ENCODE data around the gene VSTM2L.

The VSTM2L gene

GRCh38 chr20:37879843-37880242 lies 23.1 kb upstream of the VSTM2L start:
- DNase-seq, result no peak

DNA sequence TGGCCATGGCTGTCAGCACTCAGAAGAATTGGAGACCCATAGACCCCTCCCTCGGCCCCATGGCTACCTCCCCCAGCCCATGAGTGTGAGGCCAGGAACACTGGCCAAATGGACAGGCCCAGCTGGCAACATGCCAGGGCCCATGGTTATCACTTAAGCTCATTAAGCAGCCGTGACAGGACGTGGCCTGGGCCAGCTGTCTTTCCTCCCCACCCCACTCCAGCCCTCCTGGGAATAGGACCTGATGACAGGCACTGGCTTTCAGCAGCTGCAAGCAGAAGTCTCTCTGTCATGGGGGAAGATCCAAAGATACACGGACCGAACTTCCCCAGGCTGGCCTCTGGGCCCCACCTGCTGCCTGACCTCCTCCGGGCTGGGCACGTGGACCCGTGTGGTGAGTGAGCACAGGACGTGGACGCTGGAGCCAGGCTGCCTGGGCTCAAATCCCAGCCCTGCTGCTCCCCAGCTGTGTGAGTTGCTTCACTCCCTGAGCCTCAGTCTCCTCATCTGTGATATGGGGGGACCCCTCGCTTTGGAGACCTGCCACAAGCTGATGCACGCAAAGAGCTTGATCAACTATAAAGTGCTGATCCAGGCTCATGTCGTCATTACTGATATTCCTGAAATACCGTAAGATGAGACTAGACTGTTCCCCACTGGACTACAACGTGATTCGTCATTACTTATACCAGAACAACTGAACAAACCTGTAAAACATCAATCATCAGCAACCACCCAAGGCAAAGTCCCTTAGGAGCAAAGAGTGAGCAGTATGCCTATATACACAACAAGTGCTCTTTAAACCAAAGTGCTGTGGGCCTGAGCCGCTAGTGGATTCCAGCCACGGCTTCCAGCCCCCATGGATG lies 22.0 kb upstream of the VSTM2L start:
- DNase-seq, result no peak

DNA sequence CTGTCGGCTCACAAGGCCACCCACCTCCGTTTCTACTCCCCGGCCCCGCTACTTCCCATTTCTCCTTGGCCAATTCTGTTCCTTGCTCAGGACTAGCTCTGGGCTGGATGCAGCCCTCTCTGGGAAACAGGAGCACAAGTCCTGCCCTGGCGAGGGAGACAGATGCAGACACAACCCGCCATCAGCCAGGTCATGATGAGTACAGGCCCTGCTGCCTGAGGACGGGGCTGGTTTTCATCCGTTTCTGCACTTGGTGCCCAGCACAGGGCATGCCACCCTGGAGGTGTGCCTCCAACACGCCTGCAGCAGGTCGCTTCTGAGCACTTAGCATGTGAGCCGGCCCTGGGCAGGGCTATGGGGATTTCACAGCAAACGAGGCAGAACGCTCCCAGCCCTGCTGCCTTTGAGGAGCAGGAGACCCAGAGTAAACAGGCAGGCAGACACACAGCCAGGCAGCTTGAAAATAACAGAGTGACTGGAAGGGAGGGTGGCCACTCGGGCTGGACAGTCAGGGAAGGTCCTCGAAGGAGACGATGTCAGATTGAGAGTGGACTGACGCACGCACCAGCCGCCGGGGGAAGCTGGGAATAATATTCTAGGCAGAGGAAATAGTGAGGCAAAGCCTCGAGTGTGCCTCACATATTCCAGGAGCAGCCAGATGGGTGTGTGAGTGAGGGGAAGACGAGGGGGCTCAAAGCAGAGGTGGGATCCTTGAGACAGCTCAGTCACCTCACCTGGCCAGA lies 21.2 kb upstream of the VSTM2L start:
- no peak for DNase-seq

DNA sequence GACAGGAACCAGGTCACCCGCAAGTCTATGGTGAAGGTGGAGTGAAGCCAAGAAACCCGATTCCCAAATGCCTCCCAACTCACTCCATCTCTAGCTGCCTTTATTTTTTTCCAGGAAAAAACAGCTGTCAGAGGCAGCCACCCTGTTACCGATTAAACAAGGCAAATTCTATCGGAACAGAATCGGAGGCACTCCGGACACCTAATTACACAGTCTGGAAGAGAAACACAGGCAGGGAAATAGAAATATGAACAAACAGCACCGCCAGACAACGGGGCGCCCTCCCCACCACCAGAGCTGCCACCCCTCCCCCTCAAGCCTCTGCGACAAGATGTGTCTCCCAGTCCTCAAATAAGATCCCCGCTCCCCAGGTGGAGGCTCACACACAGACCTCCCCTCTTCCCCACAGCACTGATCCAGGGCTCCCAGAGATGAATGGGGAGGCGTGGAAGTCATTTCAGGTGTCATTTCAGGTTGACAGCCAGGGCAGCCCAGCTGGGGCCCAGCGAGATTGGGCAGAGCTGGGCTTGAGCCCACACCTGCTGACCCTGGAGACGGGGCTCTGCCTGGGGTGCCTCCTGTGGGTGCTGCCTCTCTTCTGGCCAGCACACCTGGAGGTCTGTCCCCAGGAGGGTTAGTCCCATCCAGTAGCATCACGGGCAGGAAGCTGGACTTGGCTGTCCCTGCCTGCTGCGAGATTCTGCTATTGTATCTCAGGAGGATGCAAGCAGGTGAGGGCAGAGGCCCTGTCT lies 19.8 kb upstream of the VSTM2L start:
- DNase-seq, result no peak

- no peak for DNase-seq
Observed at GRCh38 chr20:37885042-37885441, 17.9 kb upstream of the VSTM2L start.

GRCh38 chr20:37885593-37886503 lies 17.1 kb upstream of the VSTM2L start:
- no peak for DNase-seq

DNA sequence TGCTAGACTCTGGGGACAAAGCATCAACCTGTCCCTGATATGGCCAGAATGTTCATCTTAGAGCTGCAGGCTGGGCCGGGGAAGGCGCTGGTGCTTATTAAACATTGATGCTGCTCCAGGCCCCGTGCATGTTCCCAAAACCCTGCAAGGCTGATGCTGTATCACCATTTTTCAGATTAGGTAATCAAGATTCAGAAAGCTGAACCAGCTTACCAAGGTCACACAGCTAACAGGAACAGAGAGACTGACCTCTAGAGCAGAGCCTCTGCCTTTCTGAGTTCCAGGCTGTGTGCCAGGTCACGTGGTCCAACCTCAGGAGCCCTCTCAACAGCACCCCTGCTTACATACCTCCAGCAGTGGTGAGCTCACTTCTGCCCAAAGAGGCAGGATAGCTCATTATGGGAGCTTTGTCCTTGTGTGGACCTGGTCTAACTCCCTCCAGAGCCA lies 16.1 kb upstream of the VSTM2L start:
- DNase-seq, result no peak

- no peak for DNase-seq
Observed at GRCh38 chr20:37888641-37889040, 14.3 kb upstream of the VSTM2L start.

DNA sequence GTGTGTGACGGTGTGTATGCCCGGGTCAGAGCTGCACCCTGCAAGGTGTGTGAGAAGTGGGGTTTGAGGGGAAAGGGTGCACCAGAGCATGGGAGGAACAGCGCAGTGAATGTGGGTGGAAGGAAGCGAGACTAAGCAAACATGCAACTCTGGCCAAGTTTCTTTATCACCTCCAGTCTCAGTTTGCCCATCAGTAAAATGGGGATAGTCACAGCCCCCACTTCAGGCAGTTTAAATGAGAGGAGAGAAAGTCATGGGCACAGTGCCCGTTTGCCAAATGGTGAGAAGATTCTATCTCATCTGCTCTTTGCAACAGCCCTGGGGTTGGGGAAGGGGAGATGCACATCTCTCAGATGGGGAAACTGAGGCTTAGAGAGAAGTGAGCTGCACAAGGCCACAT lies 12.8 kb upstream of the VSTM2L start:
- DNase-seq, result no peak

DNA sequence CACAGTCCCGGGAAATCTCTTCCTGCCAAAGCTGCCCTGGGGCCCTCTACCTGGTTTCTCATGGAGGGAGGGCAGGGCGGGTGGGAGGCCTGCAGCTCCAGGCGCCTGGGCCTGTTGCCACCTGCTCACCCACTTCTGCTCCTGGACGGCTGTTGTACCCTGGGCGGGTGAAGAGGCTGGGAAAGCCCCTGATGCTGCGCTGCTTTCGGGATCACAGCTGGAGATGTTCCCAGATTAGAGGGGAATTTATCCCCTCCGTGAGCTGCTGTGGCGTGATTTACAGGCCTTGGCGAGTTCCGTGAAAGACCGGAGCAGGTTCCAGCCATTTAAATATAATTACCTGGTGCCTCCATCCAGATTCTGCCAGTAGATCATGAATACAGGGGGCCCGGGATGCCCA lies 12.3 kb upstream of the VSTM2L start:
- no peak for DNase-seq

- no peak for DNase-seq
Observed at GRCh38 chr20:37892001-37892400, 10.9 kb upstream of the VSTM2L start.

DNA sequence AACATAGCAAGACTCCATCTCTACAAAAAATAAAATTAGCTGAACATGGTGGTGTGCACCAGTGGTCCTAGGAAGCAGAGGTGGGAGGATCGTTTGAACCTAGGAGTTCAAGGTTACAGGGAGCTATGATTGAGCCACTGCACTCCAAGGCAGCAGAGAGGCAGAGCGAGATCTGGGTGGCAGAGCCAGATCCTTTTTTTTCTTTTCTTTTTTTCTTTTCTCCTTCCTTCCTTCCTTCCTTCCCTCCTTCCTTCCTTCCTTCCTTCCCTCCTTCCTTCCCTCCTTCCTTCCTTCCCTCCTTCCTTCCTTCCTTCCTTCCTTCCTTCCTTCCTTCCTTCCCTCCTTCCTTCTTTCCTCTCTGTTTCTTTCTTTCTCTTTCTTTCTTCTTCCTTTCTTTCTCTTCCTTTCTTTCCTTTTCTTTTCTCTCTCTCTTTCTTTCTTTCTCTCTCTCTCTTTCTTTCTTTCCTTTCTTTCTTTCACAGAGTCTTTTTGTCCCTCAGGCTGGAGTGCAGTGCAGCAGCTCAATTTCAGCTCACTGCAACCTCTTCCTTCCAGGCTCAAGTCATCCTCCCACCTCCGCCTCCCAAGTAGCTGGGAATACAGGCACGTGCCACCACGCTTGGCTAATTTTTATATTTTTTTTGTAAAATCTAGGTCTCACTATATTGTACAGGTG lies 9.2 kb upstream of the VSTM2L start:
- DNase-seq, result no peak

DNA sequence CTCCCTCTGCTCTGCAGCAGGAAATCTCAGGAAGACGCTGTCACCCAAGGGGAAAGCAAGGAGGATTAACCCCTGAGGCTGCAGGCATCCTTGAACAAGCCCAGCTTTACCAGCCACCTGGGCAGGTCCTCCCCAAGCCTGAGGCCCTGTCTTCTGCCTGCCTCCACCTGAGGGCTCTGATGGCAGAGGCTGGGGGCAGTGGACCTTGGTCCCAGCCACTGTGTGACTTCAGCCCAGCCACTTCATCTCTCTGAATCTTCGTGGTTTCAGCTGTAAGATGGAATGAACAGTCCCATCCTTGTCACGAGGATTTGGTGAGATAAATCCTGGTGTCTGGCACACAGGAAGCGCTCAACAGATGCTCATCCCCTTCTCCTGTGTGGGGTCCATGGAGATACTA lies 8.5 kb upstream of the VSTM2L start:
- DNase-seq, result no peak

- DNase-seq, result no peak
Observed at GRCh38 chr20:37895166-37895565, 7.8 kb upstream of the VSTM2L start.

- no peak for DNase-seq
Observed at GRCh38 chr20:37896932-37897548, 5.9 kb upstream of the VSTM2L start.

DNA sequence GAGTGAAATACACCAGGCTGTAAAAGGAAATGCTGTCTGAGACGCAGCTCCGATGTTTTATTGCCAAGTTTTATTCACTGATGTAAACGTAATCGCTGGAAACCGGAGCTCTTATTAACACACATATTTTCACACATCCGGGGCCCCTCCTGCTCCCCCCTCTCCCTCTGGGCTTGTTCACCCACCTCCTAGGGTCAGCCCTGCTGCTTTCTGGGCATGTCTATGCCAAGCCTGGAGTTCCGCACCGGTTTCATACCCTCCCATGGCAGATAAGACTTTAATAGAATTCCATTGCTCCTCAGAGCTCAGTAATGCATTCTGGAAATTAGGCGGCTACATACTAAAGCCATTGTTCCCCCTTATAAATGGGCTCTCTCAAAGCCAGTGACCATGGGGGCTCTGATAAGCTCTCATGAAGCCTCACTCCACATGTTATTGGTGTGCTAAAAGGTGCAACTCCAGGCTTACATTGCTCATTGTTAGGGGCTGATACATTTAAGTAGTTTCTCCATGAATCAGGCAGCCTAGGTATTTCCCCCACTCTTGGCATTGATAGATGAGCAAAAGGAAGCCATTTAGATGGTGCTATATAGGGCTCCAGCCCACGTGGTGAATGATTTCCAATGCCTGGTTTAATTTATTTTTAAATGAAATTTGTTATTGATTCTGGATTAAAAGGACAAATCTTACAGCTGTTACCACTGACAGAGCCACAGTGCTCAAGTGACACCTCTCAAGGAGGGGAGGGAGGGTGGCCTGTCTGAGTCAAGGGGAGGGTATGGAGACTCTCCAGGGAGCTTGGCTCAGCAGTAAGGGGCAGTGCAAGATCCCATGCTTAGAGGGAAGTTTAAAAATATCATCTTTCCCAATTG lies 4.5 kb upstream of the VSTM2L start:
- DNase-seq, result no peak

DNA sequence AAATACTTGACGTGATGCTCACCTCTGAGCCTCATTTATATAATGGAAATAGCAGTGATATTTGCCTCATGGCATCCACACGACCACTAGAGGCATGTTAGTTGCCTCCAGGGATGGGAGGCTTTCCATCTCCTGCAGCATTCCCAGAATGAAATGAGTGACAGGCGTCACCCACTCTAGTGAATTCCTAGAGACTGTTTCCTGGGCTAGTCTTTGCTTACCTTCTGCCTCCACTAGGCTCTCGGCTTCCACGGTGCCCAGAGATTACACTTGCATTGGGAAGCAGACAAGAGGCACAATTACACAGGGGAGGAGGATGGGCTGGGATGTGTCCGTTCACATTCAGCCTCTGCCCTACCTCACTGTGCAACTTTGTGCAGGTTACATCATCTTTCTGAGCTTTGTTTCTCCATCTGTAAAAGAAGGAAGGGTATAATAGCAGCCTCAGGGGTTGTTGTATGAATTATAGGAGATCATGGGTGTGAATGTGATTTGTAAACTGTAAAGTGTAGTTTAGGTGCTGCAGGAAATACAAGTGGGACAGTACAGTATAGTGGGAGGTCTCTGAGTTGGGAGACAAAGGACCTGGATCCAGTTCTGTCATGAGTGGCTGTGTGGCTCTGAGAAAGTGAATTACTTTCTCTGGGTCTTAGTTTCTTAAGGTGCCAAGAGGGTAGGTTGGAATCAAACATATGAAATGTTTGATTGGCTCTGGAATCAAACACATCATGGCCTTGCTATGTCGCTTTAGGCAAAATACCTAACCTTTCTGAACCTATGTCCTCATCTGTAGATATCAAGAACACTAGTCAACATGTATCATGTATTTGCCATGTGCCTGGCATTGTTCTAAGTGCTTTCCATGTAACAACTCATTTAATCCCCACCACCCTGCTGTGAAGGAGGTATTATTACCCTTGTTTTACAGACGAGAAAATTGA lies 3.6 kb upstream of the VSTM2L start:
- DNase-seq, result no peak

DNA sequence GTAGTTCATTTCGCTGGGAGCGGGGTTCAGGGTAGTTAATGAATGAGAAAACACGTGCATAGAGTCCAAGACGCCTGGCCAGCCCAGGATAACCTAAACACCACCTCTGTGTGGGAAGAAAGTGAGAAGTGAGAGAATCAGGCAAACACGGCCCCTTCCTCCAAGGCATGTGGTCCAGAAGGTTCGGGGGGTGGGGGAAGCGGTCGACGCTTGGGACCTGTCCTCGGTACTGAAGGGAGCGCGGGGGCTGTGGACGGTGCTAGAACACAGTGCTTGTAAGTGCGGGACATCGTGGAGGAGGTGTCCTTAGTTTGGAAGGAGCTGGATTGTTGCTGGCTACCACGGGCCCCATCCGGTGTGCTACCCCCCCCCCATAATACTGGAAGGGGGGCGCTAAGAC lies 1.7 kb upstream of the VSTM2L start:
- no peak for DNase-seq

Measured in activated T-cell treated with anti-CD3 and anti-CD28 coated beads, Interleukin-2, amount 50 U/mL, for 48 hours (primary cell).